Activated CD8-positive, alpha-beta memory T cell treated with anti-CD3 and anti-CD28 coated beads, Interleukin-2, amount 50 U/mL, for 4 hours (primary cell): ENCODE results near the gene LCOR.

ENCODE experiments used
- DNase-seq: peaks from one replicate; pipeline ENCODE4 v3.0.0-alpha.2; 2020

LCOR gene

GRCh38 chr10:96991313-96991841 is 159.3 kb downstream of the LCOR start:
- DNase-seq = no peak

DNA sequence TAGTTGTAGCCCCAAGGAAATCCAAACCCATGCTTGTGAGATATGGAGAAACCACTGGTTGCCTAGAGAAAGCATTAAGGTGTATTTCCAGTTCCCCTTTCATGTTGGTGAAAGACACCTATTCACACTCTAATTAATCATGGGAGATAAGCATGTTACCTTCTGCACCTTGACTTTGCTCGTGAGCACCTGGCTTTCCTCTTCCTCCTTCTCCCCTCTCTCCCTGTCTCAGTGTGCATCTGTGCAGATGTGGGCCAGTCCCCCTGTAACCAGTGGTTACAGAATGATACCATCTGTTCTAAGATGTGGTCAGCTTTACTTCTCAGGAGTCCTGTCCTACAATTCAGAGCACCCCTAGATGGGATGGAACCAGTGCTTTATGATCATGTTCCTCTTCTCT is 160.6 kb downstream of the LCOR start:
- no peak for DNase-seq

- DNase-seq = no peak
These were observed 163.8 kb downstream of the LCOR start for GRCh38 chr10:96995851-96996250.

DNA sequence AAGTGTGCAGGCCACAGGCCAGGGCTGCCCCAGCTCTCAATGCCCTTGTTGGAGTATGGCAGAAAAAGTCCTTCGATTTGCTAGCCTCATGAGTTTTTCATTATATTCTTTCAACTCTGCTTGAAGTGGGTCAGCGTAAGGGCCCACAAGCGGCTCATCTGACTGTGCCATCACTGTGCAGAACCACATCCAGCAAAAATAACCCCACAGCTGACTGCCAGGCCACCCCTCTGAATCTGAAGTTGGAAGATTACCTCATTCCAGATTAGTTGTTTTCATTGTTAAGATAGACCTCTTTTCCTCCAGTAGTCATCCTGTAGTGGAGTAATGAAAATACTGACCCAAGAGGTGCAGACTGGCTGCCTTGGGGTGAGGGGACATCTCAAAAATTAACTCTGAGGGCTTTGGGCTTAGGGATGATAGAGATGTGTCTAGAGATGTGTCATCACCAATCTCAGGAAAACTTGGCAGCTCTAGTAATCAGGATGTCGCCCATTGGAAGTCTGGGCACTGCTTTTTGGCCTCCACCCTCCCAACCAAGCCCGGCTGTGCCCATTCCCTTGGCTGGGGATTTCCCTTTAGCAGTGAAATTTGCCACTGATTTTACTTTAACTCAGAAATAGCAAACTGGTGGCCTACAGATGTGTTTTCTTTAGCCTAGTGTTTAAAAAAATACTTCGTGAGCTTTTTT is 164.3 kb downstream of the LCOR start:
- DNase-seq = no peak

DNA sequence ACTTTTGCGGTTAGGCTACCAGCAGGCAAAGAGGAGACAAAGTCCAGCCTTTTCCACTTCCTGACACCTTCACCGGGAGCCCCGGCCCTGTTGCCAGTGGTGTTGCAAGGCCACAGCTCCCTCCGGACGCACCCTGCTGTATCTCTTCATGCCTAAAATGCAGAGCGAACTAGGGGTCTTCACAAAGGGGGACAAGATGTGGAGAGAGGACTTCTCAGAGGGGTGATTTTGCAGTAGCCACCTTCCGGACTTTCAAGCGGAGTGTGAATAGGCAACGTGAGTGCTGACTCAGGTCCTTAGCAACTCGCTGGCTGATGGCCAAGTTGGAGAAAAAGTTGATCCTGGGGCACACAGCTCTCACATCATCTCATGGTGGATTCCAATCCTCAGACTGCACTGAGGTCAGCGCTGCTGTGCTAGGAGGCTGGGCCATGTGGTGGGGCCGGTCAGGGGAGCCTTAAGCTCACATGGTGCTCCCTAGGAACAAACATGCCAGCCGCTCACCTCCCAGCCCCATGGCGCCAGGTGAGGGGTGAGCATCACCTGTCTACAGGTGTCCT is 166.3 kb downstream of the LCOR start:
- no peak for DNase-seq

DNA sequence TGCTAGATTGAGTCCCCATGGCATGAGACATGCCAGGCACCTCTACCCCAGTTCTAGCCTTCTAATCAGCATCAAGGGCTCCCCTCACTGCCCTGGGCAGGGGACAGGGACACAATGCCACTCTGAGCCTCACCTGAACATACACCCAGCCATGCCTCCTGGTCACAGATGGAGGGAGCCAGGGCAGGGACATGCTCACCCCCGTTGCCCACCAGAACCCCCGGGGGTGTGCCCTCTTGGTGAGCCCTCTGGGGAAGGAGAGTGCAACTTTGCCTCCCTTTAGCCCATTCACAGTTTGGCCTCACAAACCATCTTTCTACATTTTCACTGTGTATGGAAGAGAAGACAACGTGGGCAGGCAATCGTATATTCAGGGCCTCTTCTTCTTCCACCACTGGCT is 167.2 kb downstream of the LCOR start:
- DNase-seq = no peak

DNA sequence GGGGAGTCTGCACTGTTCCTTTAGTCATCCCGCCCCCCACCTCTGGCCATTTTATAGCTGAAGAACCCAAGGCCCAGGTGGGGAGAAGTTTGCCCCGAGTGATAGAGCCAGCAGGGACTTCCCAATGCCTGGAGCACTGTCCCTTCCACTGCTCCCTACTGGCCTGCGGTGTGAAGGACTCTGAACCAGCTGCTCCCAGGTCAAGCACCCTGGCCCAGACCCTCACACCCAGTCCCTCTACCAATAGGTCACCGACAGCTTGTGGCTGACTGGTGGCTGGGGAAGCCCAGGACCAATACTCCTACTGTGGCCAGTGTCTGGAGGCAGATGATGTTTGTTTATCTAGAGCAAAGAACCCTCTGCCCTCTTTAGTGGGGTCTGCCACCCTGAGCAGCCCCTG is 167.9 kb downstream of the LCOR start:
- DNase-seq = no peak

DNA sequence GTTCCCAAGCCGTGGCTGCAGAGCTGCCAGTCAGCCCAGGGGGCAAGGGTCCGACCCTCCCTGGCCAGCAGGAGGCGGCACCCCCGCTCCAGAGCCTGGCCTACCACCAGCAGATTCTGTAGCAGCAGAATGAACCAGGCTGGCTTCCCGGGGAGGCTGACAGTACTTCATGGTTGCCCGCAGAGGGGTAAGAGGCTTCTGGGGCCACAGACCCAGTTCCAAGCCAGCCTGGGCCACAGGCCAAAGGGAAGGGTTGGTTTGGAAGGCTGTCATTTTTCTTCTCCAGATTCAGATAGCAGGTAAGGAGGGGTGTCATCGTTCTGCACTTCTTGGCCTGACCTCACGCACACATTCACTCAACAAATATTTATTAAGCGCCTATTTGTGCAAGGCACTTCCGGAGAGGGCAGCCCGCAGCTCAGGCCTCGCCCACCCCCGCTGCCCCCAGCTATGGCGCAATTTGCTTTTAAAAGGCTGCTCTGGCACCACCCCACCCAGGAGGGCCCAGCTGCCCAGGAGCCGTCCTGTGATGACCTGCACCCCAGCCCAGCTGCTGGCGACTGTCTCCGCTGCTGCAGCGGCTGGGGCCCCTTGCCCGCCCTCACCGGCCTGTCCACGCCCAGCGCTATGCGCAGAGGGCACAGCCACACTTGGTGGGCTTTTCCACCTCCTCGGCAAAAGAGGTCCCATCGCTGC is 168.5 kb downstream of the LCOR start:
- no peak for DNase-seq

DNA sequence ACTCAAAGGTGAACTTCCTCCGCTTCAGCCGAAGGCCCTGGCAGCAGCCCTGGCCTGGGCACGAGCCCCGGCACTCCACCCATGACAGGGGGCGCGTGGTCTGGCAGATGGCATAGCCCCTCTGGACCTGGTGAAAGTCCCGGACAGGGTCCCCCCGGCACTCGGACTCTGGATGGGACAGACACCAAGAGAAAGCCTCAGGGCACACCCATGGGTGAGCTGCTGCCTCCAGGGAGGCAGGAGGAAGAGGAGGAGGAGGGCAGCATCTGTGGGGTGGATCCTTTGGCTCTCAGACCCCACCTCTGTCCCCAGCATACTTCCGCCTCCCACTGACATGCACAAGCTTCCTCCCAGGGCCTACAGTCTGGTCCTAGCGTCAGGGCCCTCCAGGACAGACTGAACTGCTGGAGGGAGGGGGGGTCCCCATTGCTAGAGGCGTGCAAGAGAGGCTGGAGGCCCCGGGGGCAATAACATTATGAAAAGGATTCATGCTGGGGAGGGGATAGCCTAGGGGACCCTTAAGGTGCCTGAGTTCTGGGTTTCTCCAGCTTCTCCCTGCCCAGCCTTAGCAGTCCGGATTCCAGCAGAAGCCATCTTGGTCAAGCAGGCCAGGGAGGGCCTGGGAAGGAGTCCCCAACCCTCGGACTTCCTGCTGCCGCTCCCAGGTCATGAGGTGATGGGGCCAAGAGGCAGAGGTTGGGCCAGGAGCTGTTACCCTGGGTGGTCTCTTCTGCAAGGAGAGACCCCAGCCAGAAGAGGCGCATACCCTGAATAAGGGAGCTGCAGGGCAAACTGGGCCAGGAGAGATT is 169.3 kb downstream of the LCOR start:
- no peak for DNase-seq

- no peak for DNase-seq
These were observed 170.6 kb downstream of the LCOR start for GRCh38 chr10:97002670-97003069.

DNA sequence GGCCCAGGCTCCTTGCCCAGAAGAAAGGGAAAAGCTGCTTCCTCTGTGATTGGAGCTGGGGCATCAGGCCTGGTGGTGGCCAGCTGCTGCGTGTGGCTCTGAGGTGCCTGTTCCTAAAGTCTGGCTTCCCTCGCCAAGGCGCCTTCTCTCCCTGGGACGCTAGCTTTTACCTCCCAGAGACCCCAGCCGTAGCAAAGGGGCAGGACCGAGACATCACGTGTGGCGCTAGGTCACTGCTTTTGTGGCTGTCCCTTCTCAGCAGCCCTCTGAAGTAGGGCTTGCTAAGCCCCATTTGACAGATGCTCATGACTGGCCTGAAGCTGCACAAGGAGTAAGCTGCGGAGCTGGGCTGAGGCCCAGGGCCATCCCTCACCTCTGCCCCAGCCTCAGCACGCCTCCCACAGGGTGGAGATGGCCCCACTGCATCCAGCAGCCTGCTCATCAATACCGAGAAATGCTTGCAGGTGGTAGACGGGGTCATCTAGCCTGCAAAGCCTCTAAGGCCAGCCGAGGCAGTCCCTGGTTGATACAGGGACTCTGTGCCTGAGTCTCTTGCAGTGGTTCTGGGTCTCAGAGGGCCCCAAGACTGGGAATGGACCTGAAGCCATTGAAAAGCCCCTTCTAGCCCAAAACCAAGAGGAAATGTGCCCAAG is 171.2 kb downstream of the LCOR start:
- DNase-seq = no peak

DNA sequence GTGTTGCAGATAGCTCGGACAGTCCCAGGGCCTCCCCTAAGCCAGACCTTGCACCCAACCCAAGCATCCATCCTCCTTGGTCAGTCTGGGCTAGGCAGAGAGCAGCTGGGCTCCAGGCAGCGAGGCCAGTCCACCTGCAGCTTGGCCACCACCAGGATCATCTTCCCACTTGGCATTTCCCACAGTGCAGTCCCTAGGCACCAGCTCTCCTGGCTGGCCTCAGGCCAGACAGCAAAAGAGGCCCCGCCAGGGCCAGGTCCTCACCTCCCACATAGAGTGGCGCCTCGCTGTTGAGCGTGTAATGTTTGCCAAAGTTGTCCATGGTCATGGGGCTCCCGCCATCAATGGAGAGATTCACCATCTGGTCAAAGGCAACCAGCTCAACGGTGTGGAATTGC is 171.7 kb downstream of the LCOR start:
- DNase-seq = no peak

DNA sequence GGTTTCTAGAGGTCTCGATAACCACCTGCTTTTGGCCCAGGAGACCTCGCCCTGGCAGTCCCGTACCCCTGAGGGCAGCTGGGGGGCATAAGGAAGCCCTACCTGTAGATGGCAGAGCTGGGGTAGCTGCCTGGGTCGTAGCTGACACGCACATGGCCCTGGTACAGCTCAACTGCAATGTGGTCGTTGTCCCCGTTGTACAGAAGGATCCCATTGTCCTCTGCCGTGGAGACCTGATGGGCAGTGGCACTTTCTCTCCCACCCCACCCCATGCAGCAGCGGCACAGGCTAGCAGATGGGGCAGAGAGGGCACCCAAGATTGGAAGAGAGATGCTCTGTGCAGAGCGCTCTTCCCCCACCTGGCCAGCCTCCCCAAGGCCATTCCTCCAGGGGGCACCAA is 172.5 kb downstream of the LCOR start:
- no peak for DNase-seq

DNA sequence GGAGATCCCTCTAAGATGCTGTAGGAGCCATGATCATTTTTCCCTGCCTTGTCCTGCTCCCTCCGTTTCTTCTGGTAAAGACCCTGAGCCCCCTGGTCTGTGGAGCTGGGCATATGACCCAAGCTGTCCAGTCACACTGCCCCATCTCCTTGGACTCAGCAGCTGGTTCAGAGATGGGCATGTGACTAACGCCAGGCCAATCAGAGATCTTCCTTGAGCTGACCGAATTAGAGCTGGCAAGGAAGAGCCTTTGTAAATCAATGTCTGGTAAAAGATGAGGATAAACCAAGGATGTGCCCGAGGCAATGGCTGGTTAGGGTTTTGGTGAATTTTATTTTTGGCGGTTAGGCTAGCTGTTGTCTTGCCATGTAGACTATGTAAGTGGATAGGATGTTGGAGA is 173.3 kb downstream of the LCOR start:
- DNase-seq = no peak

- DNase-seq = no peak
These were observed 174.3 kb downstream of the LCOR start for GRCh38 chr10:97006364-97006763.

DNA sequence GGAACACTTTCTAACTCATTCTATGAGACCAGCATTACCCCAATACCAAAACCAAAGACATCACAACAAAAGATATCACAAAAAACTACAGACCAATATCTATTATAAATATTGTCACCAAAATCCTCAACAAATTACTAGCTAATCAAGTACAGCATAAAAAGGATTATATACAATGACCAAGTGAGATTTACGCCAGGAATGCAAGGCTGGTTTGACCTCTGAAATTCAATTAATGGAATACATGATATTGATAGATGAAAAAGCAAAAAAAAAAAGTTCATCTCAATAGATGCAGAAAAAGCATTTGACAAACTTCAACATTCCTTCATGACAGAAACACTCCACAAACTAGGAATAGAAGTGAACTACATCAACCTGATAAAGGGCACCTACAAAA is 175.3 kb downstream of the LCOR start:
- DNase-seq = no peak

DNA sequence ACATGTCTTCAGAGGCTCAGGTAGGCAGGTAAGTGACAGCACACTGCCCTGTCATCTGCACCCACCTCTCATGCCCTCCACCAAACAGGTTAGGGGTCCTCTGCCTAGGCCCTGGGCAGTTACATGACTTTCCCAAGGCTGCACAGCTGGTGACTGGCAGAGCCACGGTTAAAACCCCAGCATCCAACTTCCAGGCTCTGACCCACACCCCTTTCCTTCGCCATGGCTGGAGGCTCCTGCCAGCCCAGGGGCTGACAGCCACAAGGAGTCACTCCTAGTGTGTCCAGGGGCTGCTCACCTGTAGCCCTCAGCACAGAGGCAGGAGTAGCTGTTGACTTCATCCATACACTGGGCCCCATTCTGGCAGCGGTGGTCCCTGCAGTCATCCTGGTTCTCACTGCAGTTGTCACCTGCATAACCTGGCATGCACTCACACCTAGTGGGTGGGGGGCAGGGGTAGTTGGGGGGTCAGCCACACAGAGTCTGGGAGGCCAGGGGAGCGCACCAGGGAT is 178.7 kb downstream of the LCOR start:
- DNase-seq = no peak

DNA sequence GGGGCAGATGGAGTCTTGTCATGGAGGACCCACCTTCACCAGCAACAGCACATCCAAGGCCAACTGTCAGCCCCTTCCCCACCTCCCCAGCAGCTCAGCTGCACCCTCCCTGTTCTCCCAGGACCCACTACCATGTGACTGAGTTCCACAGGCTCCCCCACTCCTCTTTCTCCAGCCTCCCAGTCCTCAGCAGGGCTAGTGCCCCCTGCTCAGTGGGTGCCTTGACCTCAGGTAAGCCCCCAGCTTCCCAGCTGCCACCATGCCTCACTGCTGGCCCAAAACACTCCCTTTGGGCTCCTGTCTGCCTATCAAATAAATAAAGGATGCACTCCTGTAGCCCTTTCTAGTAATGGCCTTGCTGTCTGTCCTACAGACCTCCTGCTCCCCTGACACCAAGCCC is 179.3 kb downstream of the LCOR start:
- no peak for DNase-seq

GRCh38 chr10:97012470-97012869 is 180.4 kb downstream of the LCOR start:
- DNase-seq = no peak

DNA sequence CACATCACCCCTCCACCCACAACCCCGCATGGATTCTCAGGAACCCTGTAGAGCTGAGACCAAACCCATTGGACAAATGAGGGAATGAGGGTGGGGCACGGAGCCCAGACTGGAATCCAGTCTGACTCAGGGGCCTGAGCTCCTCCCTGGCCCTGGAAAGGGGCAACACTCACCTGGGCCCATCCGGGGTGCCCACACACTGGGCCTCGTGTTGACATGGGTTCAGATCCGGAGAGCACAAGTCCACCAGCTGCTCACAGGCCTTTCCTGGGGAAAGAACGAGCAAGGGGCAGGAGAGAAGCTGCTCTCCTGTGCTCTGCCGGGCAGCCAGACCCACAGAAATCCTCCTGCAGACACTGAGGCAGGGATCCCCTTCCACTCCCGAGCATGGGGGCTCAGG is 181.5 kb downstream of the LCOR start:
- DNase-seq = no peak

GRCh38 chr10:97013983-97014382 is 181.9 kb downstream of the LCOR start:
- DNase-seq = no peak

DNA sequence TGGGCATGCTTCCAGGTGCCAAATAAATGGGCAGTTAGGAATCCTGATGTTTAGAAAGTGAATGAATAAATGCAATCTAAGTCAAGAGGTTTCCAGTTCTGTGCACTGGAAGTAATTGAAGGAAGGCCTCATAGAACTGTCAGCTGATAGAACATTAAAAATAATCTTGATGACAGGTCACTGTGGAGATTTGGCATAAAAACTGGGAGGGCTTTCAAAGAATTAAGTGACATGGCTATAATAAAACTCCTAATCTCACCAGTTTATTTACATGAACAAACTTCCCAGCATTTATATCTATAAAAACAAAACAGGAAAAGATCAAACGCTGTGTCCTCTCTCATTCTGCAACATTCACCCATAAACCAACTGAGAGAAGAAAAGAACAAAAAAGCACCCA is 183.1 kb downstream of the LCOR start:
- DNase-seq = no peak
